Measurements from ENCODE around the gene EMD.

EMD gene

DNA sequence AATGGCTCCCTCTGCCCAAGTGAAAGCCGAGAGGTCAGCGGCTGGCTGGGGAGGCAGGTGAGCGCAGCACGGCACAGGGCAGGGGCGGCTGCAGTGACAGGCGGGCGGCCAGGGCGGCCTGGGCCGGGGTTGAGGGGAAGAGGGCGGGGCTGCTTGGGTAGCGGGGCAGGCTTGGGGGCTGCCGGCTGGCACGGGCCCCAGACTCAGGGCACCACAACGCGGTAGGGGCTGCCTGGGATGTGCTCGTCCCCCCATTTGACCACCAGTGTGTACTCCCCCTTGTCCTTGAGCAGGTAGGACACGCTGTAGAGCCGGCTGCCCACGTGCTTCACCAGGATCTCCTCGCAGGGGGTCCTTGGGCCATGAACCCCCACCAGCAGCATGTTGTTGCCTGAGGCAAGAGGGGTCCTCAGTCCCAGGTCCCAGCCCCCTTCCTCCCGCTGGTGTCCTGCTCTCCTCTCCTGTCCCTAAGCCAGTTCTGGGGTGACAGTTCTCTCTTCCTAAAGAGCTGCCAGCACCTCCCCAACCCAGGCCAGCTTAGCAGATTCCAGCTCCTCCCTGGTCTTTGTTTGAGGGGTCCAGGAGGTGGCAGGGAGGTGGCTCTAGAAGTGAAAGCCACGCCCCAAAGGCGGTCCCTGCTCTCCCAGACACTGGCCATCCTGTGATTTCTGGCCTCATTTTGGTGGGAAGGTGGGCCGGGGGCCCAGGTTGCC is 30.3 kb upstream of the EMD start:
- Histone ChIP-seq H3K9me3 (ENCODE audit: control insufficient read depth in 5 of 5, low read length in 5 of 5) (no peaks in the 10 kb centered on the region), H3K9ac (ENCODE audit: low read length in 5 of 5) (no peak overlapping the region), H3K36me3 (ENCODE audit: control insufficient read depth in 5 of 5, insufficient read depth in 5 of 5, low read length in 5 of 5) (peaks cover 0 to 57% (median 51%) of the 10 kb centered on the region in 5 donors), H3K27me3 (ENCODE audit: control insufficient read depth in 5 of 5, insufficient read depth in 4 of 5, low read length in 5 of 5) (peaks cover 0 to 5% (median 0%) of the 10 kb centered on the region in 5 donors), H3K4me1 (ENCODE audit: control insufficient read depth in 5 of 5, insufficient read depth in 5 of 5, low read length in 5 of 5) (peaks cover 0 to 6% (median 5%) of the 10 kb centered on the region in 5 donors), H3K4me3 (ENCODE audit: low read depth in 1 of 5, low read length in 5 of 5) (no peak overlapping the region), H3K27ac (ENCODE audit: low read depth, low read length) (no peak overlapping the region)

- peaks cover 0 to 6% (median 0%) of the 10 kb centered on the region in 5 donors for H3K27me3 ChIP-seq (ENCODE audit: control insufficient read depth in 5 of 5, insufficient read depth in 4 of 5, low read length in 5 of 5)
- peaks cover 0 to 64% (median 58%) of the 10 kb centered on the region in 5 donors for H3K36me3 ChIP-seq (ENCODE audit: control insufficient read depth in 5 of 5, insufficient read depth in 5 of 5, low read length in 5 of 5)
- peaks cover 0 to 6% (median 5%) of the 10 kb centered on the region in 5 donors for H3K4me1 ChIP-seq (ENCODE audit: control insufficient read depth in 5 of 5, insufficient read depth in 5 of 5, low read length in 5 of 5)
- H3K4me3 ChIP-seq (ENCODE audit: low read depth in 1 of 5, low read length in 5 of 5), result no peak overlapping the region
- H3K9ac ChIP-seq (ENCODE audit: low read length in 5 of 5), result no peak overlapping the region
- H3K9me3 ChIP-seq (ENCODE audit: control insufficient read depth in 5 of 5, low read length in 5 of 5), result no peaks in the 10 kb centered on the region
- no peak overlapping the region for H3K27ac ChIP-seq (ENCODE audit: low read depth, low read length)
Measured at GRCh38 chrX:154349359-154349935, 29.6 kb upstream of the EMD start.

- Histone ChIP-seq H3K9me3 (ENCODE audit: control insufficient read depth in 5 of 5, low read length in 5 of 5) (no peaks in the 10 kb centered on the region), H3K9ac (ENCODE audit: low read length in 5 of 5) (no peak overlapping the region), H3K4me1 (ENCODE audit: control insufficient read depth in 5 of 5, insufficient read depth in 5 of 5, low read length in 5 of 5) (peaks cover 0 to 6% (median 5%) of the 10 kb centered on the region in 5 donors), H3K36me3 (ENCODE audit: control insufficient read depth in 5 of 5, insufficient read depth in 5 of 5, low read length in 5 of 5) (peaks cover 0 to 69% (median 63%) of the 10 kb centered on the region in 5 donors), H3K27me3 (ENCODE audit: control insufficient read depth in 5 of 5, insufficient read depth in 4 of 5, low read length in 5 of 5) (peaks cover 0 to 6% (median 0%) of the 10 kb centered on the region in 5 donors), H3K27ac (ENCODE audit: low read depth, low read length) (no peak overlapping the region), H3K4me3 (ENCODE audit: low read depth in 1 of 5, low read length in 5 of 5) (no peak overlapping the region)
Measured at GRCh38 chrX:154349979-154350378, 29.1 kb upstream of the EMD start.

- Histone ChIP-seq H3K4me3 (ENCODE audit: low read depth in 1 of 5, low read length in 5 of 5) (no peak overlapping the region), H3K27me3 (ENCODE audit: control insufficient read depth in 5 of 5, insufficient read depth in 4 of 5, low read length in 5 of 5) (peaks cover 0 to 6% (median 0%) of the 10 kb centered on the region in 5 donors), H3K9ac (ENCODE audit: low read length in 5 of 5) (no peak overlapping the region), H3K4me1 (ENCODE audit: control insufficient read depth in 5 of 5, insufficient read depth in 5 of 5, low read length in 5 of 5) (peaks cover 0 to 6% (median 5%) of the 10 kb centered on the region in 5 donors), H3K9me3 (ENCODE audit: control insufficient read depth in 5 of 5, low read length in 5 of 5) (no peaks in the 10 kb centered on the region), H3K27ac (ENCODE audit: low read depth, low read length) (no peak overlapping the region), H3K36me3 (ENCODE audit: control insufficient read depth in 5 of 5, insufficient read depth in 5 of 5, low read length in 5 of 5) (peaks cover 0 to 75% (median 69%) of the 10 kb centered on the region in 5 donors)
Measured at GRCh38 chrX:154350429-154351182, 28.5 kb upstream of the EMD start.

GRCh38 chrX:154351183-154352011 is 27.7 kb upstream of the EMD start:
- Histone ChIP-seq H3K9me3 (ENCODE audit: control insufficient read depth in 5 of 5, low read length in 5 of 5) (no peaks in the 10 kb centered on the region), H3K9ac (ENCODE audit: low read length in 5 of 5) (no peak overlapping the region), H3K4me1 (ENCODE audit: control insufficient read depth in 5 of 5, insufficient read depth in 5 of 5, low read length in 5 of 5) (peaks cover 0 to 6% (median 5%) of the 10 kb centered on the region in 5 donors), H3K27ac (ENCODE audit: low read depth, low read length) (no peak overlapping the region), H3K27me3 (ENCODE audit: control insufficient read depth in 5 of 5, insufficient read depth in 4 of 5, low read length in 5 of 5) (peaks cover 0 to 6% (median 0%) of the 10 kb centered on the region in 5 donors), H3K36me3 (ENCODE audit: control insufficient read depth in 5 of 5, insufficient read depth in 5 of 5, low read length in 5 of 5) (peaks cover 0 to 83% (median 77%) of the 10 kb centered on the region in 5 donors), H3K4me3 (ENCODE audit: low read depth in 1 of 5, low read length in 5 of 5) (no peak overlapping the region)

- Histone ChIP-seq H3K4me3 (ENCODE audit: low read depth in 1 of 5, low read length in 5 of 5) (no peak overlapping the region), H3K36me3 (ENCODE audit: control insufficient read depth in 5 of 5, insufficient read depth in 5 of 5, low read length in 5 of 5) (peaks cover 0 to 89% (median 83%) of the 10 kb centered on the region in 5 donors), H3K27ac (ENCODE audit: low read depth, low read length) (no peak overlapping the region), H3K9ac (ENCODE audit: low read length in 5 of 5) (no peak overlapping the region), H3K9me3 (ENCODE audit: control insufficient read depth in 5 of 5, low read length in 5 of 5) (no peaks in the 10 kb centered on the region), H3K27me3 (ENCODE audit: control insufficient read depth in 5 of 5, insufficient read depth in 4 of 5, low read length in 5 of 5) (peaks cover 0 to 6% (median 0%) of the 10 kb centered on the region in 5 donors), H3K4me1 (ENCODE audit: control insufficient read depth in 5 of 5, insufficient read depth in 5 of 5, low read length in 5 of 5) (peaks cover 0 to 6% (median 5%) of the 10 kb centered on the region in 5 donors)
Measured at GRCh38 chrX:154352012-154352401, 27.1 kb upstream of the EMD start.

DNA sequence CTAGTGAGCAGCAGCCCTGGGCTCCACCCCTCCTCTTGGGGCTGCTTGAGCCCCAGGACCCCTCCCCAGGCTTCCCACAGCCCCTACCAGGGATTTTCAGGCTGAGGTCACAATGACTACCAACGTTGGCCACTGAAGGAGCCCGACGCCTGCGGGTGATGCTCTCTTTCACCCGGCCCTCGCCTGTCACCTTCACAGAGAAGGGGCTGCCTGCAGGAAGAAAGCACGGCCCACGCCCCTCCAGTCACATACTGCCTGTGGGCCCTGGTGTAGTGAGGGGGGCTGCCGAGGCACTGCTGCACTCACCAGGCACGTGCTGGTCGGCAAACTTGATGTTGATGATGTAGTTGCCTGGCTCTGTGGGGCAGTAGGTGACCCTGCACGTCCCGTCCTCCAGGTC is 26.6 kb upstream of the EMD start:
- Histone ChIP-seq H3K27ac (ENCODE audit: low read depth, low read length) (no peak overlapping the region), H3K36me3 (ENCODE audit: control insufficient read depth in 5 of 5, insufficient read depth in 5 of 5, low read length in 5 of 5) (peaks cover 0 to 94% (median 87%) of the 10 kb centered on the region in 5 donors), H3K4me1 (ENCODE audit: control insufficient read depth in 5 of 5, insufficient read depth in 5 of 5, low read length in 5 of 5) (peaks cover 0 to 2% (median 2%) of the 10 kb centered on the region in 5 donors), H3K9ac (ENCODE audit: low read length in 5 of 5) (no peak overlapping the region), H3K4me3 (ENCODE audit: low read depth in 1 of 5, low read length in 5 of 5) (no peak overlapping the region), H3K27me3 (ENCODE audit: control insufficient read depth in 5 of 5, insufficient read depth in 4 of 5, low read length in 5 of 5) (peaks cover 0 to 6% (median 0%) of the 10 kb centered on the region in 5 donors), H3K9me3 (ENCODE audit: control insufficient read depth in 5 of 5, low read length in 5 of 5) (peaks cover 0 to 3% (median 0%) of the 10 kb centered on the region in 5 donors)

DNA sequence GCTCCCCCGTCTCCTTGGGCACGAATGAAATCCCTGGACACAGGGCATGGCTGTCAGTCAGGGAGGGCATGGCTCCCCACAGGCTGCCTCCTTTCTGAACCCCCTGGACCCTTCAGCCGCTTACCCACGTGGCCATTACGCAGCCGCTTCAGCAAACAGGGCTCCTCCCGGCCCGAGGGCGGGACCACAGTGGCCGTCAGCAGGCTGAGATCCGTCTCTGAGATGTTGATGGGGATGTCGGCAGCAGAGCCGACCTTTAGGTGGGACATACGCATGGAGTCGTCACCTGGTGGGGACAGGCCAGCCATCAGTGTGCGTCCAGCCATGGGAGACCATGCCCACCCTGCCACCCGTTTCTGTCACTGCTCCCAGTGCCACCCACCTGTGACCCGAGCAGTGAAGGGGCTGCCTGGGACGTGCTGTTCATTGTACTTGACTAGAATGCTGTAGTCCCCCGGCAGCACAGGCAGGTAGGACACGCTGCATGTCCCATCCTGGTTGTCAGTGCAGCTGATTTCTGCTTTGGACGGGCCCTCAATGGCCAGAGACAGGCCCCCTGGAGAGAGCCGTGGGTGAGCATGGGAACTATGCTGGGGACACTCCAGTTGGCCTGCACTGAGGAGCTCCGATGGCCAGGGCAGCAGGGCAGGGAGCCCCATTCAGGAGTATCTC is 25.8 kb upstream of the EMD start:
- peaks cover 0 to 5% (median 0%) of the 10 kb centered on the region in 5 donors for H3K9me3 ChIP-seq (ENCODE audit: control insufficient read depth in 5 of 5, low read length in 5 of 5)
- H3K27ac ChIP-seq (ENCODE audit: low read depth, low read length), result no peak overlapping the region
- H3K9ac ChIP-seq (ENCODE audit: low read length in 5 of 5), result no peak overlapping the region
- H3K4me1 ChIP-seq (ENCODE audit: control insufficient read depth in 5 of 5, insufficient read depth in 5 of 5, low read length in 5 of 5), result peaks cover 0 to 2% (median 0%) of the 10 kb centered on the region in 5 donors
- H3K36me3 ChIP-seq (ENCODE audit: control insufficient read depth in 5 of 5, insufficient read depth in 5 of 5, low read length in 5 of 5), result peaks cover 0 to 100% (median 96%) of the 10 kb centered on the region in 5 donors
- peaks cover 0 to 6% (median 3%) of the 10 kb centered on the region in 5 donors for H3K27me3 ChIP-seq (ENCODE audit: control insufficient read depth in 5 of 5, insufficient read depth in 4 of 5, low read length in 5 of 5)
- H3K4me3 ChIP-seq (ENCODE audit: low read depth in 1 of 5, low read length in 5 of 5), result no peak overlapping the region

- Histone ChIP-seq H3K27ac (ENCODE audit: low read depth, low read length) (no peak overlapping the region), H3K4me3 (ENCODE audit: low read depth in 1 of 5, low read length in 5 of 5) (no peak overlapping the region), H3K36me3 (ENCODE audit: control insufficient read depth in 5 of 5, insufficient read depth in 5 of 5, low read length in 5 of 5) (peaks cover 0 to 100% (median 99%) of the 10 kb centered on the region in 5 donors), H3K9me3 (ENCODE audit: control insufficient read depth in 5 of 5, low read length in 5 of 5) (peaks cover 0 to 6% (median 0%) of the 10 kb centered on the region in 5 donors), H3K9ac (ENCODE audit: low read length in 5 of 5) (no peak overlapping the region), H3K4me1 (ENCODE audit: control insufficient read depth in 5 of 5, insufficient read depth in 5 of 5, low read length in 5 of 5) (no peaks in the 10 kb centered on the region), H3K27me3 (ENCODE audit: control insufficient read depth in 5 of 5, insufficient read depth in 4 of 5, low read length in 5 of 5) (peaks cover 0 to 9% (median 5%) of the 10 kb centered on the region in 5 donors)
Measured at GRCh38 chrX:154354013-154354412, 25.1 kb upstream of the EMD start.

Measured in subcutaneous abdominal adipose tissue (tissue), 5 donors.